GM20000 (cell line): ENCODE results near the gene SEMA3F.

ENCODE experiments used
- DNase-seq: peaks from one replicate; pipeline ENCODE4 v3.0.0; 2012; ENCODE audit warnings: low spot score
- TF ChIP-seq, protein P1 (sequence below): IDR thresholded peaks from 2 replicates; pipeline ENCODE4 v1.5.1; 2012; ENCODE audit warnings: mild to moderate bottlenecking, control low read depth; ENCODE audit errors: extremely low read depth, missing control alignments

SEMA3F gene

DNA sequence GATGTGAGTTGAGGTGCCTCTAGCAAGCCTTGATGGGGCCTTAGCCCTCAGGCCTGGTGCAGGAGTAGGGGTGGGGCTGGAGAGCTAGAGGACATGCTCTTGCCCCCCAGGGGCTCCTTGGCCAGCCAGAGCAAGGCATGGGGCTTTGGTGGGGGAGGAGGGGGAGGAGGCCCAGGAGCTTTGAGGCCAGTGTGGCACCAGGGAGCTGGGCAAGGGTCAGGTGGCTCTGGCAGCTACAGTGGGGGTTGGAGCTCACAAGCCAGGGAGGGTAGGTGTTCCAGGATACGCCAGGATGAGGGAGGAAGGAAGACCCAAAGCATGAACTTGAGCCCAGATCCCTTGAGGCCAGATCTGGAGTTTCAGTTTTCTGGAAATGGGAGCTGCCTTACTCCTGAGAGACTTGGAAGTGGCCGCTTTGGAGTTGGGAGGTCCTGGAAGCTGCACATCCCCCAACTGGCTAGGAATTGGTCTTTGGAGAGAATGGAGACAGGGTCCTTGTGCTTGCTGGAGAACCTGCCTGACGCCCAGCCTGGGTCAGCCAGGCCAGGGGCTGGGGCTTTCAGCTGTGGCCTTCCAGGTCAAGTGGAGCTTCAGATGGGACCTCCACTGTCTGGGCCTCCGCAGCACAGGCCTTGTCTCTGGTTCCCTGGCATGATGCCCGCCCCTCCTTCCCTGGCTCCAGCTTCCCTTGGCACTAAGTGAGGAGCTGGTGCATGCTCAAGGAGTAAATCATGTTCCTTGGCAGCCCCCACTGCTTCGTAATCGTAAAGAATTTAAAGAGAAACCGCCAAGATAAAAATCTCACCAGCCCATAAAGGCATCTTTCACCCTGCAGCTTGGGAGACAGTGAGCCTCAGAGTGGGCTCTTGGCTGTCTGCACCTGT lies 8.7 kb downstream of the SEMA3F start:
- no peak for DNase-seq

GRCh38 chr3:50164481-50164880 lies 9.4 kb downstream of the SEMA3F start:
- no peak for DNase-seq
- TF ChIP-seq, protein P1, sequence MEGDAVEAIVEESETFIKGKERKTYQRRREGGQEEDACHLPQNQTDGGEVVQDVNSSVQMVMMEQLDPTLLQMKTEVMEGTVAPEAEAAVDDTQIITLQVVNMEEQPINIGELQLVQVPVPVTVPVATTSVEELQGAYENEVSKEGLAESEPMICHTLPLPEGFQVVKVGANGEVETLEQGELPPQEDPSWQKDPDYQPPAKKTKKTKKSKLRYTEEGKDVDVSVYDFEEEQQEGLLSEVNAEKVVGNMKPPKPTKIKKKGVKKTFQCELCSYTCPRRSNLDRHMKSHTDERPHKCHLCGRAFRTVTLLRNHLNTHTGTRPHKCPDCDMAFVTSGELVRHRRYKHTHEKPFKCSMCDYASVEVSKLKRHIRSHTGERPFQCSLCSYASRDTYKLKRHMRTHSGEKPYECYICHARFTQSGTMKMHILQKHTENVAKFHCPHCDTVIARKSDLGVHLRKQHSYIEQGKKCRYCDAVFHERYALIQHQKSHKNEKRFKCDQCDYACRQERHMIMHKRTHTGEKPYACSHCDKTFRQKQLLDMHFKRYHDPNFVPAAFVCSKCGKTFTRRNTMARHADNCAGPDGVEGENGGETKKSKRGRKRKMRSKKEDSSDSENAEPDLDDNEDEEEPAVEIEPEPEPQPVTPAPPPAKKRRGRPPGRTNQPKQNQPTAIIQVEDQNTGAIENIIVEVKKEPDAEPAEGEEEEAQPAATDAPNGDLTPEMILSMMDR, result no peak

More for the DNA sequence above, 8.7 kb downstream of the SEMA3F start:
- TF ChIP-seq, protein P1, result no peak

DNA sequence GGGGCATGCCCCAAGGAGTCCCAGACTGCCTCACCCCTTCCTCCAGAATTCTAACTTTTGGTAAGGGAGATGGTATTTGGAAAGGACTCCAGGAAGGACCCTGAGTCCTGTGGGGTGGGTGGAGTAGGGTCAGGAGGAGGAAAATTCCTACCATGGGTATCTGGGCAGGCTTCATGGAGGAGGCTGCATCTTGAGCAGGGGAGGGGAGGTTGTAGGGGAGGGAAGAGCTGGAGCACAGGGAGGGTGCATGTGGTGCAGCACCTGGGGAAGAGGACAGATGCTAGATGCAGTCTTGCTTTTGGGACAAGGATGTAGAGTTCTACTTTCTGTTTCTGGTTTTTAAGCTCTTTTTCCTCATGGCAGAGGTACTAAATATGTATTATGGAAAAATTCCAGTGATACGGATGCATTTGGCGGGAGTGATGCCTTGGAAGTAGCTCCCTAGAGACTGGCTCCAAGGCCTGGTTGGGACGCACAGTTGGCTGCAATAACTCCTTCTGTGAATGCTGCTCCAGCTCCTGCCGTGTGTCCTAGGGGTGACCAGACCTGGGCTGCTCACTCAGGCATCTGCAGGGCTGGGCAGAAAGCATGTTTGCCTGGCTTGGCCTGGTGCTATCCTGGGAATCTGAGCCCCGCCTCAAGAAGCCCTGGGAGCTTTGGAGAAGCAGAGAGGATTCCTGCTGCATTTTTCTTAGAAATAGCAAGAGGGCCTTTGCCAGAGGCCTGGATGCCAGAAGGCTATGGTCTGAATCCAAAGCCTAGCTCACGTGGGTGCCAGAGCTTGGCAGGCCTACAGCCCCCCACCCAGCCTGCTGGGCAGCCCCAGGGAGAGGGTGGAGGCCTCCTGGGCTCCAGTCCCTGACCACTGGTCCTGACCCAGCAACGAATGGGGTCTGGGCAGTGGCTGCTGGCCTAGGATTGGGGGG lies 10.1 kb downstream of the SEMA3F start:
- TF ChIP-seq, protein P1, result no peak
- DNase-seq, result no peak

DNA sequence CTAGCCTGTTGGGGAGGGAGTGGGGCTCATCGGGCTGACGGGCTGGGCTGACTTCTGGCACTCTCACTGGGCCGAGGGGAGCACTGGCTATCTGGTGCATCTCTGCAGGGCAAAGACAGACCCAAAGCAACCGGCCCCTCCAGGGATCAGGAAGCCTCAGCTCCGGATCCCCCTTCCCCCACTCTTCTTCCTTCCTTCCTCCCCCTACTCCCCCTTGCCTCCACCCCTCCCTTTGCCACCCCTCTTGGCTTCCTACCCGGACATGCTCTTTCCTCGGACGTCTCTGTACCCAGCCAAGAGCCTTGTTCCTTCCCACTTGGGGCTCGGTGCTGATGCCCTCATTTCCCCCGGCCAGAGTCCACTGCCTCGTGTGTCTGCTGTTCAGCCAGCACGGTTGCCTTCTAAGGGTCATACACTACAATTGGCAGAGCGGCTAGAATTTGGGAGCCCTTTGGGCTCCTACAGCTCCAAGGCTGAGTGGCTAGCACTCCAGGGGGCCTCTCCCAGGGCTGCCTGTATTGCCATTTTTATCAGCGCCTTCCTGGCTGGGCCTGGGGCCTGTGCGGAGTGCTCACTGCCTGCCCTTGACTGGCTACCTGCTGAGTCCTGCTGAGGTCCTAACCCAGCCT lies 10.9 kb downstream of the SEMA3F start:
- no peak for DNase-seq
- TF ChIP-seq, protein P1, result no peak

DNA sequence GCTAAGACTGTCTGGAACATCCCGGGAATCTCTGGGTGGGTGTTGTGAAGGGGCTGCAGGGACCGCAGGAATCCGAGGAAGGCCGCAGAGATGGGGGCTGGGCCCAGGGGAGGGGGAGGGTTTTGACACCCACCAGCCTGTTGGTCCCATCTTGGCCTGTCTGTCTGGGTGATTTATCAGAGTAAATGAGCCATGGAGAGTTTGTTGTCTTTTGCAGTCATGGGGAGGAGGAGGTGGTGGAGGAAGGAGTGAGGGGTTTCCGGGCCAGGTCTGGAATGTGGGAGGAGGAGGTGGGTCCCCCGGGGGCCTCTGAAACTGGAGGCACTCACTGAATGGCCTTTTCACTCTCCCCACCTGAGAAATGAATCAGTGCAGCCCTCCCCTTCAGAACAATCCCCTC lies 11.5 kb downstream of the SEMA3F start:
- DNase-seq, result no peak
- TF ChIP-seq, protein P1, result no peak

GRCh38 chr3:50167069-50167840 lies 12.1 kb downstream of the SEMA3F start:
- TF ChIP-seq, protein P1, result no peak
- DNase-seq, result no peak
